GM21529 (cell line): Measurements from ENCODE around the gene SIPA1L3.

ENCODE experiments used
- ATAC-seq: cut with Tn5 transposase; IDR thresholded peaks from one replicate; pipeline ENCODE4 v1.9.1; 2021; ENCODE audit not compliant: unreplicated experiment

The SIPA1L3 gene

DNA sequence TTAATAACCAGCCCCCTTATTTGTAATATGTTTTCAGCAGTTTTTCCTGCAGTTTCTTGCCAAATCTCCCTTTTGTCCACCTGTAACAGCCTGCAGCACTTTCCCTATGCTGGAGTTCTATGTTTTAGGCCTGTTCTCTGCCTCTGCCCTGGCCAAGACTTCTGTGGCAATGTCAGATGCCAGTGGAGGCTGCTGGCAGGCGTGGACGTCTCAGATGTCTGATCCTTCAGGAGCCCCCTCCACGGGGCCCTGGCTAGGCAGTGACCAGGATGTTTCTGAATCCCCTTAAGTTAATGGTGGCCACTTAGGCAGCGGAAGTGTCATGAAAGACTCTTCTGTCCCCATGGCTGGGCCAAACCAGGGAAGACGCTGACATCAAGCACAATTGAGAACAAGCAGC is 40.8 kb downstream of the SIPA1L3 start:
- no peak for ATAC-seq

DNA sequence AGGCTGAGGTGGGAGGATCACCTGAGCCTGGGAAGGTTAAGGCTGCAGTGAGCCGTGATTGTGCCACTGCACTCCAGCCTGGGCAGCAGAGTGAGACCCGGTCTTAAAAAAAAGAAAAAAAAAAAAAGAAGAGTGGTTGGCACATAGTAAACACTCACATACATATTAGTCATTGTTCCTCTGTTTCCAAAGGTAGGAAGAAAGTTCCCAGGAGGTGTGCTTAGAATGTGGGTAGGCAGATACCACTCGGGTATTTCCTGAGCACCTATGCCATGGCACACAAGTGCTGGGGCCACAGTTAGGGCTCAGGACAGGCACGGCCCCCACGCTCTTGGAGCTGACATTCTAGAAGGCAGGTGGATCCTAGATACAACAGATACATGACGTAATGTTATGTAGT is 41.4 kb downstream of the SIPA1L3 start:
- ATAC-seq, result no peak

DNA sequence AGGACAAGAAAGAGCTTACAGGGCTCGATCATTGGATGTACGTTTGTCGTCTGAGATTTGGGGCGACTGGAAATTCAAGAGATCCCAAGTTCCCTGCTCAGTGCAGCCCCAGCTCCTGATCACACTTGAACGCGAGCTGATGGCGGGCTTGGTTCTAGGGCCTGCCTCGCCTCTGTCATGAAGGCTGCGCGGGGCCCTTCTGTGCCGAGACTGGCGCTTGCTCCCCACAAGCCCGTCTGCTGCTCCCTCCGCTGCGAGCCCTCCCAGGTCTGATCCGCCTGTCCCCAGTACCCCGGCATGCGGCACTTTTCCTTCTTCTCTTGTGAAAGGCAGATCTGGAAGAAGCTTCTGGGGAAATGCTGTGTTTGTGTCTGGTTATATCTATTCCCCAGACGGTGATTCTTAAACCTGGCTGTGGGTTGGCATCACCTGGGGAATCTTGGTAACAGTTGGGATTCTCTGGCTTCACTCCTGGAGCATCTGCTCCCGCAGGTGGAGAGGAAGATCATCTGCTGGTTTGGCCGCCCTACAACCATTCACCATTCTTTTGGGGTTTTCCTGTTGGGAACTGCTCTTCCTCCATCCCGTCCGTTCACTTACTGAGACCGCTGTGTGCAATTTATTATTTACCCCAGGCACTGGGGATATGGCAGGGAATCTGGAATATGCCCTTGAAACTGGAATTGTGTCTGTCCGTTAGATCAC is 43.6 kb downstream of the SIPA1L3 start:
- ATAC-seq, result no peak

DNA sequence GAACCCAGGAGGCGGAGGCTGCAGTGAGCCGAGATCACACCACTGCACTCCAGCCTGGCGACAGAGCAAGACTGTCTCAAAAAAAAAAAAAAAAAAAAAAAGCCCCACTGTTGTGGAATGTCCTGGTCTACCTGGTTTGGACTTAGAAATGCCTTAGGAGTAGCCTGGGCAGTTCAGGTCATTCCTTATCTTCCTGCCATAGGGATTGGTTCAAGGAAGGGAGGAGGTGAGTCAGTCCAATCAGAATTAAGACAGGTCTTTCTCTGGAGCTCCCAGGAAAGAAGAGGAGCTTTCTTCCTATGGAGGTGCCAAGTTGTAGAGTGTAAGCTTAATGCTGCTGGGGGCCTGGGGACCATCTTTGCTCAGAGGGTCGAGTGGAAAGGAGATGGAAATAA is 44.8 kb downstream of the SIPA1L3 start:
- no peak for ATAC-seq

DNA sequence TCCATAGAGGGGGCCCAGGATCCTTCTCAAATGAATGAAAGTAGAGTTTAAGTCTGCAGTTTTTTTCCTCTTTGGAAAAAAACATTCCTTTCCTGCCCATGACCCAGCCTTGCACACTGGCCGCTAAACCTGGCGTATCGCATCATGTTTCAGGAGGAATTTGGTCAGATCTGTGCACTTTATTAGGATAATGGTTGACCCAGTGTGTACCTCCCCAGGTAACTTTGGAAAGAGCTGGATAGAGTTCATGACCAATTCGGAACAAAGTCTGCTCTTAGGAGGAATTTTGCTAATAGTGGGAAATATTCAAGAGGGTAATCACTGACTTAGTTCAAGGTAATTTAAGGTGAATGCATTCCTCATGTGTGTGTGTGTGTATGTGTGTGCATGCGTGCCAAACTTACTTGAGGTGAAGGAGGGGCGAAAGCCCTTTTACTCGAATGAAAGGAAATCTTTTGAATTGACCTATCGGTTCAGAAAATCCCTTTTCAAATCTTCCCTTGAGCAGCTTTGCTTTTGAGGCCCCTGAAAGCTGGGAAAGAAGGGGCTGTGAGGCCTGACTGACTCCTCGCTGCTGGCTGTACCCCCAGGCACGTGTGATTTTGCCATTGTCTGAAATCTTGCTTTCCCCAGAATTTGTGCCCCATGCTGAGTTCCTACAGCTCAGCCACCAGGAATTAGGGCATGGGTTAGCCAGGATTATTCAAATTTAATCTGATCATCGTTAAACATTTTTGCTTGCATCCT is 46.3 kb downstream of the SIPA1L3 start:
- ATAC-seq, result no peak

DNA sequence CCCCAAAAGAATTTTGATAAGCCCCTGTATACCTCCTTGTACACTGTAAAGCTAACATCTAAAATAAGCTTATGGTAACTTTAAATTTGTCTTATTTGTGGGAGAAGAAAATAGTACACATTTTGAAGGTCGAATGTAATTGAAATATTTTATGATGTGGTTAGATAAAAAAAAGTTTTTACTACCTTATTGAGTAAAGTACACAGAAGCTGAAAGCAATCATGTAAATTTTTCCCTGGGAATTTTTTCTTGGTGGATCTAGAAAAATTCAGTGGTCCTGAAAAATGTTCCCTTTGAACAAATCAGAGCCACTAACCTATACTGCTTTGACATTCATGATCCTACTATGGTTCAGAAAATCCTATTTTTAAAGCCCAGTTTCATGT is 46.9 kb downstream of the SIPA1L3 start:
- ATAC-seq, result no peak

DNA sequence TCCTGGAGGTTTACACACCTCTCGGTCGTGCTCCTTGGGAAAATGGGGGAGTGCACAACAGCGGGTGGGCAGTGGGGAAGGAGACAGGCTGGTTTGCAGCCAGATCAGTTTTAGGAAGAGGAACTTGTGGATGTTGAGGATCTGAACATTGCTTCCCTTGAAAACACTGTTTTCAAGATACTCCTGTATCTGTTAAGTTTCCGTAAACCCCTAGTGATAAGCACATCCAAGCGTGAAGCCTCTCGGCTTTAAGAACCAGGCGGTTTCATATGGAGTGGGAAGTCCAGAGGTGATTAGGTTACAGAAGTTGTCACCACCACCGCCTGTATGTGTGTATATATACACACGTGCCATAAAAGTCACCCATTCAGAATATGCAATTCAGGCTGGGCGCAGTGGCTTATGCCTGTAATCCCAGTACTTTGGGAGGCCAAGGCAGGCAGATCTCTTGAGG is 47.4 kb downstream of the SIPA1L3 start:
- no peak for ATAC-seq

DNA sequence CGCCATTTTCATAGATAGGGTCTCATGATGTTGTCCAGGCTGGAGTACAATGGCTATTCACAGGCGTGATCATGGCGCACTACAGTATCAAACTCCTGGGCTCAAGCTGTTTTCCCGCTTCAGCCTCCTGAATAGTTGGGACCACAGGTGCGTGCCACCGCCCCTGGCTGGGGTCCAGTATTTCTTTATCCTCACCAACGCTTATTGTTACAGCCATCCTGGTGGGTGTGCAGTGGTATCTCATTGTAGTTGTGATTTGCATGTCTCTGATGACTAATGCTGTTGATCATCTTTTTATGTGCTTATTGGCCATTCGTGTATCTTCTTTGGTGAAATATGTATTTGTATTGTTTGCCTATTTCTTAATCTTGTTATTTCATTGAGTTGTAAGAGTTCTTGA is 49.0 kb downstream of the SIPA1L3 start:
- no peak for ATAC-seq

DNA sequence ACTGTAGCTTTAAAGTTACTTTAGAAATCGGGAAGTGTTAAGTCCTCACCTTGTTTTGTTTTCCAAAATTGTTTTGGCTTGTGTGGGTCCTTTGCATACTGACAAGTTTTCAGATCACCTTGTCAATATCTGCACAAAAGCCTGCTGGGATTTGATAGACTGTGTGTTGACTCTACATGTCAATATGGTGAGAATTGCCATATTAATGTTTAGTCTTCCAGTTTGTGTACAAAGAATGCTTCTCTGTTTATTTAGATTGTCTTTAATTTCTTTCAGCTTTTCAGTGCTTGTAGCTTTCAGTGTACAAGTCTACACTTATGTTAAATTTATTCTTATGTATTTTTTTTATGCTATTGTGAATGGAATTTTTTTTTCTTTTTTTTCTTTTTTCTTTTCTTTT is 50.2 kb downstream of the SIPA1L3 start:
- ATAC-seq, result no peak

DNA sequence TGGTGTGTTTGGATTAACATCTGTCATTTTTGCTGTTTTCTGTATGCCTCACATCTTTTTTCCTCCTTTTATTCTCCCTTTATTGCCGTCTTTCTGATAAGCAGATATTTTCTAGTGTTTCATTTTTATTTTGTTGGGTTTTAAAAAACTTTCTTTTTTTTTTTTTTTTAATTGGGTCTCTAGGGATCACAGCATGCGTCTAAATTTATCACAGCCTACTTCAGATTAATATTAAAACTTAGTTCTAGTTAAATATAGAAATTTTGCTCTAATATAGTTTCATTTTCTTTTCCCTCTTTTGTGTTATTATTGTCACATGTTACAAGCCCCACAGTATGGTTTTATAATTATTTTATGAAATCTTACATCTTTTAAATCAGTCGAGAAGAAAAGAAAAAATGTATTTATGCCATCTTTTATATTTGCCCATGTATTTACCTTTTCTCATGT is 52.7 kb downstream of the SIPA1L3 start:
- no peak for ATAC-seq

DNA sequence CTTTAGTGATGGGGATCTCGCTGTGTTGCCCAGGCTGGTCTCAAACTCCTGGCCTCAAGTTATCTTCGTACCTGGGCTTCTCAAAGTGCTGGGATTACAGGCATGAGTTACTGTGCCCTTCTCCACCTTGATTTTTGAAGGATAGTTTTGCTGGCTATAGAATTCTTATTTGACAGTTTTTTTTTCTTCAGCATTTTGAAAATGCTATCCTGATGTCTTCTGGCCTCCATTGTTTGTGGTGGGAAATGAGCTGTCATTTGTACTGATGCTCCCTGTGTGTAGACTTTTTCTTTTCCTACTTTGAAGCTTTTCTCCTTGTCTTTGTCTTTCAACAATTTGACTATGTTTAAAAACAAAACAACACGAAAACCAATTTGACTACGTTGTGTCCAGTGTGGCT is 54.2 kb downstream of the SIPA1L3 start:
- ATAC-seq, result no peak

DNA sequence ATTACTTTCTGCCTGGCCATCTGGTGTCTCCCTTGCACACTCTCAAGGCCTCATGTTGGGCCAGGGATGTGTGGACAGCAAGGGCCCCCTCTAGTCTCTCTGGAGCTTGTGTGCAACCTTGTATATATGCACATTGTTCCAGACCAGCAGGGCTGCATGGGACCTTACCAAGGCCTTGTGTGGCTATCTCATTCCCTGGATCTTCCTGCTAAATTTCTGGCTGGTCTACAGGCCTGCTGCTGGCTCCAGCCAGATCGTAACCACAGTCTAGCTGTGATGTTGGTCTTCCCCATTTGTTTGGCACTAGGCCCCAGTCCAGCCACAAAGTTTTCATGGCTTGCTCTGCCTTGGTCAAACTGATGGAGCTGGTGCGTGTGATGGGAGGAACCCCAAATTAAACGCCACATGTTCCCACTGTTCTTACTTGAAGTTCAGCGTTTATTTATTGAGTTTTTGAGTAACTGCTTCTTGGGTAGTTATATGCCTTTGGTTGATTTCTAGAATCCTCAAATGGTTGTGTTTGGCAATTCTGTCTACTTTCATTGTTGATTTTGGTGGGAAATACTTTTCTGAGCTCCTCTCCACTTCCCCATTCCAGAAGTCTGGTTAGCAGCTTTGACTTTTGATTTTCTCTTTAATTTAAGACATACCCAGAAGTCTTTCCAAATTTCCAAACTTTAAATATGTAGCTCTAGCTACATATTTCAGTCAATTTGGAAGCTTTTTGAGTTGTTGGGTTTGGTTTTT is 56.4 kb downstream of the SIPA1L3 start:
- ATAC-seq, result no peak

DNA sequence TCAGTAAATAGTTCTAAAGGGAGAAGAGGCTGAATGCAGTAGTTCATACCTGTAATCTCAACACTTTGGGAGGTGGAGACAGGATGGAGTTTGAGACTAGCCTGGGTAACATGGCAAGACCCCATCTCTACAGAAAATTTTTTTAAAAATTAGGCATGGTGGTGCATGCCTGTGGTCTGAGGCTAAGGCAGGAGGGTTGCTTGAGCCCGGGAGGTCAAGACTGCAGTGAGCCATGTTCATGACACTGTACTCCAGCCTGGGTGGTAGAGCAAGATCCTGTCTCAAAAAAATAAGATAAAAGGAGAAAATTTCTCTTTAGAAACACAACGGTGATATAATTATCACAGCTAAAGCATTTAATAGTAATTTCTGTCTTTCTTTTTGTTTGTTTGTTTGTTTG is 57.1 kb downstream of the SIPA1L3 start:
- ATAC-seq, result no peak

DNA sequence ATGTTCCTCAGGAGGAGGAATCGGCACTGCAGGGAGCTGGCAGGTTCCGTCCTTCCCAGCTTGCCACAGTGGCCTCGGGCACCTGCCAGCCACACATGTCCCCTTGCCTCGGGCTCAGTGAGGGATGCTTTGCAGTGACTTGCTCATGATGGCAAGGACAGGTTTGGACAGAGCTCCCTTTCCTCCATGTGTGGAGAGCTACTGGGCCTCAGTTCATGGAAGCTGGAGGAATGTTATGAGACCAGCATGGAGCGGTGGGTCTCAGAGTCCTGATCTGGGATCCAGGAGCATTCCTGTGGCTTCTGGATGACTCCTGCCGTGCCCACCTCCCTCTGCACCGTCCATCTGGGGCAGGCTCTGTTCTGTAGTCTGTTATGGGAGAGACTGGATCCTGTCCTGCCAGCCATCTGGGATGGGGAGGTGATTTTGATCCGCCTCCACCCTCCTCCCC is 59.2 kb downstream of the SIPA1L3 start:
- no peak for ATAC-seq

DNA sequence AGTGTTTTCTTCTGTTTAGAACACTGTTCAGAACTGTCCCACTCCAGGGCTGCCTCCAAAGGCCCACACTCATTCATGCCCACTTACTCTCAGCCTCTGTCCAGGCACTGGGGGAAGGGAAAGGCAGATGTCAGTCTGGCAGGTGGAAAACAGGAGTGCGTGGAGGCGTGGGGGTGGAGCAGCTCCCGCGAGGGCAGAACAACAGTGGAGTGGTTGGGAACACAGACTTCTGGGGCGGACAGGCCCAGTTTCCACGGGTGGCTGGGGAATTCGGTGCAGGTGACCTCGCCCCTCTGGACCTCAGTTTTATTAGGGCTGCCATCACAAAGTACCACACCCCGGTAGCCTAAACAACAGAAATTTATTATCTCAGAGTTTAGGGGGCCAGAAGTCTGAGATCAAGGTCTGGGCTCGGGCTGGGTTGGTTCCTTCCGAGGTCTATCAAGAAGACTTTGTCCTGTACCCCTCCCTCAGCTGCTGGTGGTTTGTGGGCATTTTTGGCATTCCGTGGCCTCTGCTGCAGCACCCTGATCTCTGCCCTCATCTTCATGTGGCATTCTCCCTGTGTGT is 59.7 kb downstream of the SIPA1L3 start:
- ATAC-seq, result no peak

DNA sequence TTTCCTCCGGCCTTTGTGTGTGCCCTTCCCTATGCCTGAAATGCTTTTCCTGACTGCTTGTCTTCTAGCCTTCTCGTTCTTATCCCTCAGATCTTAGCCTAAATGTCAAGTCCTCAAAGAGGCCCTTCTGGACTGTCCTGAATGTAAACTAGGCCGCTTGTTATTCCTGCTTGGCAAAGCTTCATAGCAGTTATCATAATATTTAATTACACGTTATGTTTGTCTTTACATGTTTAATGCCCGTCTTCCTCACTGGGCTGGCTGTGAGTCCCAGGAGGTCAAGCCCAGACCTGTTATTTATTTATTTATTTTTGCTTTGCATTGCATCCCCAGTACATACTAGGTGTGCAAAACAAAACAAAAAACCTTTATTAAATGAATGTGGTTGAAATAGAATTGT is 62.7 kb downstream of the SIPA1L3 start:
- ATAC-seq, result no peak

DNA sequence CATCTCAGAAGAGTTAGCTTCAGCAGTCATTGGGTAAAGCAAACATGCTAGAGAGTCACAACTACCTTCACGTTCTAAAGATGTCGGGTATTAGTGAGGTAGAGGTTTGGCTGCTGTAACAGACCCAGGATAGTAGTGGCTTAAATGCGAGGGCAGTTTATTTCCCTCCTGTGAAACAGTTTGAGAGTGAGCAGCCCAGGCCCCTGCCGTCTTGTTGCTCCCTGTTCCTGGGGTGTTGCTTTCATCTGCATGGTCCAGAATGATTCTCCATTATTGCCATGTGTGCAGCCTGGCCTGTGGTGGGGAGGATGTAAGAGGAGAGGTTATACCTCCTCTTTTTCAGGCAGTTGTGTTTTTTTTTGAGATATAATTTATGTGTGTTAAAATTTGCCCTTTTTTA is 63.7 kb downstream of the SIPA1L3 start:
- no peak for ATAC-seq

DNA sequence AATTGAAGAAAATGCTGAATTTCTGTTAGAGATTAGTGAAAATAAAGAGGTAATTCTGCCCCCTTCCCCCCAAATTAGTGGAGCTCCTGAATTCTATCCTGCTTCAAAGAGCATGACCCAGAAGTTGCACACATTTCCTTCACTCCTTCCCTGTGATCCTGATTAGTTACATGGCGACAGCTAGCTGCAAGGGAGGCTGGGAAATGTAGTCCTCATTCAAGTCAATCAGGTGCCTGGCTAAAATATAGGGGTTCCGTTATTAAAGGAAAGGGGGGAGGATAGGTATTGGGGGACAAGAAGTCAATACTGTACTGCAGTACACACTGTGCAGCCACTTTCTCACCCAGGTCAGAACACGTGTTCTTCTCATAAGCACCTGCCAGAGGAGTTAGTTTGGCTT is 65.8 kb downstream of the SIPA1L3 start:
- ATAC-seq, result no peak

DNA sequence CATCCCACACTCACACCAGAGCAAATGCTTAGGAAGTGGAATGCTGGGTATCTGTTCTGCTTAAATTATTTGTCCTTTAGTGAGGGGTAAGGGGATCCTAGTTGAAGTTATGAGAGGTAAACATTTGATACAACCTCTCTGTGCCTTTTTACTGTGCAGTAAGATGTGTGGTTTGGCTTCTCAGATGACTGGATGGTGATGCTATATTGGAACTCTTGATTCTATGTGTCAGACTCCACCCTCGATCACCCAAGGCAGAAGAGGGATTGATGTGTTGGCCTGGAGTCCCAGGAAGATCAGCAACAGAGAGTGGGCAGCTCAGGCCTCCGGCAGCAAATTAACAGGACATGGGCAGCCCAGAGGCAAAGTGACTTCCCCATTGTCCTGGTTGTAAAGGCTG is 66.7 kb downstream of the SIPA1L3 start:
- ATAC-seq, result no peak

DNA sequence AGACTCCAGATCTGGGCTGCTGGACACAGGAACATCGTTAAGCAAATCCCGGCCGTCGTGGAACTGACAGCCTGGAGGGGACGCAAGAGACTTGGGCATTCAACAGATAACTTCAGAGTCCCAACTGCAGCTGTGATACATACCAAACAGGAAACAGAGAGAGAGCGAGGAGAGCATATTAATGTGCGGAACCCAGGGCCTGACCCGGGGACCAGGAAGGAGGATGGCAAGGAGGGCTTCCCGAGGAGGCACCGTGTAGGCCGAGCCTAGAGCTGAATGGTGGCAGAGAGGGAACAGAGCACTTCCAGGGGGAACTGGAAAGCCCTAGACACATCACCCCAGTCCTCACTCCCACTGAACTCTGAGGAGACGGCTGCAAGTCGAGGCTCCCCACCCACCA is 68.1 kb downstream of the SIPA1L3 start:
- no peak for ATAC-seq
